Measurements from ENCODE around the gene SLC25A42.

SLC25A42 gene

DNA sequence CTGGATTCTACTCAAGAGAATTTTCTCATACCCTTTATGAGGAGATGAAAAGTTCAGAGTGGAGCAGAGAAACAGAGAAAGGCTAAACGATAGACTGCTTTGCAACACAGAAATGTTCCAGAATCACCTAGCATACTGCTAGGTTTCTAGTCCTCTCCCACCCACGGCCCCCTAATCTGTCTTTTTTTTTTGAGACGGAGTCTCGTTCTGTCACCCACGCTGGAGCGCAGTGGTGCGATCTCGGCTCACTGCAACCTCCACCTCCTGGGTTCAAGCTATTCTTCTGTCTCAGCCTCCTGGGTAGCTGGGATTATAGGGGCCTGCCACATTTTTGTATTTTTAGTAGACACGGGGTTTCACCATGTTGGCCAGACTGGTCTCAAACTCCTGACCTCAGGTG is 35.3 kb upstream of the SLC25A42 start:
- H3K4me3 ChIP-seq (ENCODE audit: low read length): no peak overlapping the region
- DNase-seq (ENCODE audit: low read depth): no peak
- TF ChIP-seq, protein P1, sequence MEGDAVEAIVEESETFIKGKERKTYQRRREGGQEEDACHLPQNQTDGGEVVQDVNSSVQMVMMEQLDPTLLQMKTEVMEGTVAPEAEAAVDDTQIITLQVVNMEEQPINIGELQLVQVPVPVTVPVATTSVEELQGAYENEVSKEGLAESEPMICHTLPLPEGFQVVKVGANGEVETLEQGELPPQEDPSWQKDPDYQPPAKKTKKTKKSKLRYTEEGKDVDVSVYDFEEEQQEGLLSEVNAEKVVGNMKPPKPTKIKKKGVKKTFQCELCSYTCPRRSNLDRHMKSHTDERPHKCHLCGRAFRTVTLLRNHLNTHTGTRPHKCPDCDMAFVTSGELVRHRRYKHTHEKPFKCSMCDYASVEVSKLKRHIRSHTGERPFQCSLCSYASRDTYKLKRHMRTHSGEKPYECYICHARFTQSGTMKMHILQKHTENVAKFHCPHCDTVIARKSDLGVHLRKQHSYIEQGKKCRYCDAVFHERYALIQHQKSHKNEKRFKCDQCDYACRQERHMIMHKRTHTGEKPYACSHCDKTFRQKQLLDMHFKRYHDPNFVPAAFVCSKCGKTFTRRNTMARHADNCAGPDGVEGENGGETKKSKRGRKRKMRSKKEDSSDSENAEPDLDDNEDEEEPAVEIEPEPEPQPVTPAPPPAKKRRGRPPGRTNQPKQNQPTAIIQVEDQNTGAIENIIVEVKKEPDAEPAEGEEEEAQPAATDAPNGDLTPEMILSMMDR (IDR thresholded peaks at IDR 0.05; ENCODE audit: insufficient read depth, low read depth, low read length, missing control alignments): no peak

DNA sequence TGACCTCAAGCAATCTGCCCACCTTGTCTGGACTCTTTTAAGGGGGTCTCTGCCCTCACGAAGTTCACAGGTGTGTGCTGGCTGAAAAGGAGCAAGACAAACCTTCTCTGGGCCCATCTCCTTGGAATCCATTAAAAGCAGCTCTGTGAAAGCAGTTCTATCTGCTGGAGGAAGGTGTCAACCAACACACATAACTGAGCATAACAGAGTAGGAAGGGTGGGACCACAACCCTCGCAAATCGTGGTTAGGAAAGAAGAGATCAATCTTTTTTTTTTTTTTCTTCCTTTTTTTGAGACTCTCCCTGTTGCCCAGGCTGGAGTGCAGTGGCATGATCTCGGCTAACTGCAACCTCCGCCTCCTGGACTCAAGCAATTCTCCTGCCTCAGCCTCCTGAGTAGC is 31.9 kb upstream of the SLC25A42 start:
- TF ChIP-seq, protein P1 (IDR thresholded peaks at IDR 0.05; ENCODE audit: insufficient read depth, low read depth, low read length, missing control alignments): no peak
- DNase-seq (ENCODE audit: low read depth): no peak
- peak overlapping the region; percentile 91 for H3K4me3 ChIP-seq (ENCODE audit: low read length)

DNA sequence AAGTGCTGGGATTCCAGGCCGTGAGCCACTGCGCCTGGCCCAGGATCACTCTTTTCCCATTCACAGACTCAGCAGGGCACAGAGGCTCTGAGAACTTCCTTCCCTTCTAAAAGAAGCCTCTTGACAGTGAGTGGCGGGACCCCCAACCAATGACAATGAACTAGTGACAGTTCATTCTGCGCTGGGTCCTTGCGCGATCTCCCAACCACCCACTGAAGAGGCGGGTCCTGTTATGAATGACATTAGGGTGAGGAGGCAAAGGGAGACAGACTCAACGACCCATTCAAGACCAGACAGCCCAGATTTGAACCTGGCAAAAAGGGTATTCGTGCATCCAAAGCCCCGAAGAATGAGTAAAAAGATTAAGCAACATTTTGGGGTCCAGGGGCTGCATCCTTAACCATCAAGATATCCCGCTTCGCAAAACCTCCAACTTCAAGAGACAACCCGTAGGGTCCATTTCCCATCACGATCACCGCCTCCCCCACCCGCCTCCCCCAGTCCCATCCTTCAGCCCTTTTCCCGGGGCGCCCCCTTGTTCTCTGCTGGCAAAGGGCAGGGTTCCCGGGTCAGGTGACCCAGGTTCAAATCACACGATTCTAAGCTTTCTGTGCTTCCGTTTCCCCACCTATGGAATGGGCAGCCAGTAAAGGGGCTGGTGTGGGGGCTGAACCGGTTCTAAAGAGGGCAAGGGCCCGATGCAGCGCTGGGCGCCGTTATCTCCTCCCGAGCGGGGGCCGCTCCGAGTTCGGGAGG is 31.2 kb upstream of the SLC25A42 start:
- peak; percentile 91 for DNase-seq (ENCODE audit: low read depth)
- TF ChIP-seq, protein P1 (IDR thresholded peaks at IDR 0.05; ENCODE audit: insufficient read depth, low read depth, low read length, missing control alignments): no peak
- H3K4me3 ChIP-seq (ENCODE audit: low read length): peak overlapping the region; percentile 91

DNA sequence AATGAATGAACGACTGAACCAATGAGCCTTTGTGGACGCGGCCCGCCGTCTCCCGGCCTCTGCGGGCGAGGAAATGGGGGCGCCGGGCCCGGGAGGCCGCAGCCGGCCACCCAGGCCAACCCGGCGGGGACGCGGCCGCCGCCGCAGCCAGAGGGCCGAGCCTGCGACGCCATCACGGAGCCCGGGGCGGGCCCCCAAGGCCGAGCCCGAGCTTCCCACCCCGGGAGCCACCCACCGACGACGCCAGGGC is 30.7 kb upstream of the SLC25A42 start:
- DNase-seq (ENCODE audit: low read depth): no peak

DNA sequence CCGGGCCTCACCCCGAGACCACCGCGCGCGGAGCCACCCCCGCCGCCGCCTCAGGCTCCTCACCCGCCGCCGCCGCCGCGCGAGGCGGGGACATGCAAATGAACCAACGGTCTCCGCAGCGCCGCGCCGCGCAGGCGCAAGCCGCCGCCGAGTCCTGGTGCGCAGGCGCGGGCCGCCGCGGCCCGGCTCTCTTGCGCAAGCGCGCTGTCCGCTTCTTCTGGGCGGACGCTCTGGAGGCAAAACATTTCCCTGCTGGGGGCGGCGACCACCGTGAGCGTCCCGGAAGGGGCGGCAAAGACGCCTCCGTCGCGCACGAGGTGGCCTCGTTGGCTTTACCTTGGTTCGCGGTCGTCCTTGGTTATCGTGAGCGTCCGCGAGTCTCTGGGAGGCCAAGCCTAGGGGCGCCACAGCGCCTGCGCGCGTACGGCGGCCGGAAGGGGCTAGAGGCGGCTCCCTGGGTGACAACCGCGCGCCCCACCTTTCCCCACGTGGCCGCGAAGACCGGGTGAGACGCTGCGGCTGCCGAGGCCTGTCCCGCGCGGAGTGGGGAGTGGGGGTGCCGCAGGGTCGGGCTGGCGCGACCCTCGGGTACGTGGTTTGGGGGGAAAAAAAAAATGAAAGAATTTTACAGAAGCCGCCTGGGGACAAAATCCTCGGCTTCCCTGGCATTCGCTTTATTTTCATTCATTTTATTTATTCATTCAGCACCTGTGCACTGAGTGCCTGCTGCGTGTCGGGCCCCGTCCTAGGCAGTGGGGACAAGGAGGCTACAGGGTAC is 30.2 kb upstream of the SLC25A42 start, which contains the start of the genes ARMC6 and SUGP2:
ARMC6 (plus strand) TSS at position 178 of the 778 bp plus-strand sequence. CDS start 607 bp downstream, outside the sequence.
SUGP2 (minus strand) TSS at position 92 of the 778 bp plus-strand sequence. CDS start 2,446 bp downstream, outside the sequence.
- peak; percentile 87 for DNase-seq (ENCODE audit: low read depth)
- H3K4me3 ChIP-seq (ENCODE audit: low read length): peak within 1 kb of the TSS; percentile 91
- TF ChIP-seq, protein P1 (IDR thresholded peaks at IDR 0.05; ENCODE audit: insufficient read depth, low read depth, low read length, missing control alignments): peak; percentile 9

More for the DNA sequence above, 30.7 kb upstream of the SLC25A42 start:
- peak overlapping the region; percentile 91 for H3K4me3 ChIP-seq (ENCODE audit: low read length)
- TF ChIP-seq, protein P1 (IDR thresholded peaks at IDR 0.05; ENCODE audit: insufficient read depth, low read depth, low read length, missing control alignments): no peak

DNA sequence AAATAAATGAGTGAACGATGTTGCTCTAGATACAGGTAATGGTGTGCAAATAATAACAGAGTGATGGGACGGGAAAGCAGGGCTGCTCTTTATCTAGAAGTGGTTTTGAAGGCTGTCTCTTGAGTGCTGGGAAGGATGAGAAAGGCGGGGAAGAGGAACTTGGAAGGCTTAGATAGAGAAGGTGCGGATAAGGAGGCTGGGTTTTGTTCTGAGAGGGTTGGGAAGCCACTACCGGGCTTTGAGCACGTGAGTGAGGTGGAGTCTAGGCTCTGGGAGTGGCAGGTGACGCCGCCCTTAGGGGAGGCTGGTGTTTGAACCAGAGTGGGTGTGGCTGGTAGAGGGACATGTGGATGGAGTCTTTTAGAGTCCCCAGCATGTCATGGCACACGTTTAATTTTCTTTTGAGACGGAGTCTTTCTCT is 29.6 kb upstream of the SLC25A42 start:
- H3K4me3 ChIP-seq (ENCODE audit: low read length): peak overlapping the region; percentile 69
- peak; percentile 85 for DNase-seq (ENCODE audit: low read depth)
- TF ChIP-seq, protein P1 (IDR thresholded peaks at IDR 0.05; ENCODE audit: insufficient read depth, low read depth, low read length, missing control alignments): no peak
